ENCODE data around the gene CARD14. TPM values are rescaled to one million over a fixed set of nuclear protein-coding genes. Genes with fewer than 3 reads are reported as not detected.

Gene CARD14
- total RNA-seq, 1 donor from 2014 or later, result 1.7 TPM

GRCh38 chr17:80246726-80247125 lies 76.9 kb downstream of the CARD14 start:
- Mint-ChIP-seq H3K4me3 (no peak overlapping the region), H3K9me3 (no peaks in the 10 kb centered on the region), H3K27me3 (ENCODE audit: low read depth) (no peaks in the 10 kb centered on the region), H3K4me1 (no peaks in the 10 kb centered on the region), H3K27ac (ENCODE audit: unreplicated experiment) (peak overlapping the region; percentile 50), H3K36me3 (ENCODE audit: low read depth) (peaks cover 6% of the 10 kb centered on the region)
- DNase-seq (ENCODE audit: low read depth, low spot score), result no peak
- no peak for TF ChIP-seq CTCF (conservative IDR thresholded peaks at IDR 0.05)

- TF ChIP-seq CTCF (conservative IDR thresholded peaks at IDR 0.05), result no peak
- Mint-ChIP-seq H3K27me3 (ENCODE audit: low read depth) (no peaks in the 10 kb centered on the region), H3K36me3 (ENCODE audit: low read depth) (peaks cover 5% of the 10 kb centered on the region), H3K4me3 (no peak overlapping the region), H3K4me1 (no peaks in the 10 kb centered on the region), H3K9me3 (no peaks in the 10 kb centered on the region), H3K27ac (ENCODE audit: unreplicated experiment) (no peak overlapping the region)
- no peak for DNase-seq (ENCODE audit: low read depth, low spot score)
Observed at GRCh38 chr17:80247561-80247960, 77.7 kb downstream of the CARD14 start.

GRCh38 chr17:80248001-80248893 lies 78.4 kb downstream of the CARD14 start:
- Mint-ChIP-seq H3K27me3 (ENCODE audit: low read depth) (no peaks in the 10 kb centered on the region), H3K4me3 (no peak overlapping the region), H3K27ac (ENCODE audit: unreplicated experiment) (no peak overlapping the region), H3K36me3 (ENCODE audit: low read depth) (no peaks in the 10 kb centered on the region), H3K9me3 (no peaks in the 10 kb centered on the region), H3K4me1 (no peaks in the 10 kb centered on the region)
- DNase-seq (ENCODE audit: low read depth, low spot score), result no peak
- TF ChIP-seq CTCF (conservative IDR thresholded peaks at IDR 0.05), result no peak

- H3K36me3 Mint-ChIP-seq (ENCODE audit: low read depth), result no peaks in the 10 kb centered on the region
- no peaks in the 10 kb centered on the region for H3K9me3 Mint-ChIP-seq
- TF ChIP-seq CTCF (conservative IDR thresholded peaks at IDR 0.05), result no peak
- H3K4me1 Mint-ChIP-seq, result no peaks in the 10 kb centered on the region
- no peak for DNase-seq (ENCODE audit: low read depth, low spot score)
- H3K27me3 Mint-ChIP-seq (ENCODE audit: low read depth), result no peaks in the 10 kb centered on the region
- H3K27ac Mint-ChIP-seq (ENCODE audit: unreplicated experiment), result no peak overlapping the region
- no peak overlapping the region for H3K4me3 Mint-ChIP-seq
Observed at GRCh38 chr17:80248894-80249710, 79.3 kb downstream of the CARD14 start.

GRCh38 chr17:80251966-80252365 lies 82.1 kb downstream of the CARD14 start:
- Mint-ChIP-seq H3K27ac (ENCODE audit: unreplicated experiment) (no peak overlapping the region), H3K36me3 (ENCODE audit: low read depth) (no peaks in the 10 kb centered on the region), H3K27me3 (ENCODE audit: low read depth) (no peaks in the 10 kb centered on the region), H3K4me1 (no peaks in the 10 kb centered on the region), H3K9me3 (no peaks in the 10 kb centered on the region), H3K4me3 (no peak overlapping the region)
- no peak for TF ChIP-seq CTCF (conservative IDR thresholded peaks at IDR 0.05)
- no peak for DNase-seq (ENCODE audit: low read depth, low spot score)
